GM21367 (cell line): Measurements from ENCODE around the gene GSPT2.
A peak's percentile ranks its signal among the peaks of the same experiment; 100 is the strongest.
"Not testable (repeated sequence)": the region's sequence is repeated elsewhere in the genome, so short reads cannot be mapped to it uniquely, and the experiment has no call there.

Experiments
- ATAC-seq: cut with Tn5 transposase; IDR thresholded peaks from one replicate; pipeline ENCODE4 v1.9.1; 2021; ENCODE audit not compliant: unreplicated experiment

The GSPT2 gene

GRCh38 chrX:51743179-51743957 lies at the start of gene GSPT2:
Gene GSPT2, plus strand, starts transcription at chrX:51743442. Its CDS starts 185 bp downstream, at chrX:51743627.
- ATAC-seq: peak; percentile 87

GRCh38 chrX:51694254-51694653 lies 49.0 kb upstream of the GSPT2 start:
- ATAC-seq: no peak

GRCh38 chrX:51697397-51697796 lies 45.8 kb upstream of the GSPT2 start:
- ATAC-seq: no peak

GRCh38 chrX:51710277-51711164 lies 32.7 kb upstream of the GSPT2 start, which contains the start of gene CENPVL1:
Gene CENPVL1, plus strand, starts transcription at chrX:51710512. Its CDS starts 0 bp downstream, at chrX:51710512.
- ATAC-seq: not testable (repeated sequence)

GRCh38 chrX:51712943-51713647 lies 30.1 kb upstream of the GSPT2 start:
- ATAC-seq: not testable (repeated sequence)

- ATAC-seq: no peak
Measured at GRCh38 chrX:51728202-51728601, 15.0 kb upstream of the GSPT2 start.

DNA sequence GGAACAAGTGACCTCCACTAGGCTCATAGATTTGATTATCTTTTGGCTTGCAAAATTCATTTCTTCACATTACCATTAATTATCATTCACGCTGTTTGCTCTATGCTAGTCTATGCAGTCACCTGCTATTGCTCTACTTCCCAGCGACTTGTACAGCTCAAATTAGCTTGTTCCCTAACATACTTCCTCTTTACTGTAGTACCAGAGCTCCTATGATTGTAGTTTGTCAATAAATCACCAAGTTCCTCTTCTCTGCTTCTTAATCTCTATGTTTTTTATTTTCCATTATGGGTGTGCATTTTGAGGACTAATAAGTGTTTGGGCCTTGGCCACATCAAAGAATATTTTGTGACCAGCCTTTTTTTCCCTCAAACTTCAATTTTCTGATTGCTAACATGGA lies 6.2 kb upstream of the GSPT2 start:
- ATAC-seq: no peak

GRCh38 chrX:51742586-51742985 lies 656 bp upstream of the GSPT2 start:
- no peak for ATAC-seq

GRCh38 chrX:51747671-51748070 lies 4.4 kb downstream of the GSPT2 start:
- no peak for ATAC-seq

DNA sequence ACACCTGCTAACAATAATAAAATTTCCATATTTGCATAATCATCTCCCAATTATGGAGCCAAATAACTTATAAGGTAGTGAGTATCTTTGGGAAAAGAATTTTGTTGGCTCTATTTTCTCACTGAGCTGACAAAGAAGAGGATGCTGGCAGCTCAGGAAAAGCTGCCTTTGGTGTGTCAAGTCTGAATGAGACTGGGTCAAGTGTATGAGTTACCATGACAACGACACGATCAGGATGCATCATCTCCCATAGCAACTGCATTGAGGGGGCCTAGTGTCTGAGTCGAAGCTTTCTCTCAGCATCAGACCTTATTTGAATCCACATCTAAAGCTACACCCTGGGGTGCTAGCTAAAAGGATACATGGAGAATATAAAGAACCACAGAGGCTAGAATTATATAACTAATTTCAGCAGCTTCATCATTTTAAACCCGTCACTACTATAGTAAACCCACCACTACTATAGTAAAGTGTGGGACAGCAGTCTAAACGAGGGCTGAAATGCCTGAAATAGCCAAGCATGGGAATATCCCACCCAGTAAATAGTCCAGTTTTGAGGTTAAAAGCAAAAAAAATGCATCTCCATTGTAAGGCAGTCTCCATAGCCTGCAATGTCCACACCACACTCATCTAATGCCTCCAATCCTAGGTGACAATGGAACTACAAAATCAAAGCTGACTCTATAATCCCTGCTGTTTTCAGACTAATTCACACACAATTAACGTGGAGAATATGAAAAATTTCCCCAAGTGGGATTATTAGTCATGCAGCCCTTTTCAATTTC lies 16.0 kb downstream of the GSPT2 start:
- ATAC-seq: no peak

DNA sequence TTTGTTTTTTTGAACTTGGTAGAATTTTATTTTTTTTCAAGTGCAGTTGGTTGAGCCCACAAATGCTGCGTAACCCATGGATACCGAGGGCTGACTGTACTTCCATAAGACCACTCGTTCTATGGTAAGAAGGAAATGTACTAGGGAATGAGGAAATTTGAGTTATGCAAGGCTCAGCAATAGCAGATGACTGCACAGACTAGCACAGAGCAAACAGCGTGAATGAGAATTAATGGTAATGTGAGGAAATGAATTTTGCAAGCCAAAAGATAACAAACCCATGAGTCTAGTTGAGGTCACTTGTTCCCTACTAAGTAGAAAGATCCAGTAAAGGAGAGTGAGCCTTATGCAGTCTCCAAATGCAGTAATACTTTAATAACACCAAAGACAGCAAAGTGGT lies 17.4 kb downstream of the GSPT2 start:
- no peak for ATAC-seq

GRCh38 chrX:51766546-51766945 lies 23.3 kb downstream of the GSPT2 start:
- no peak for ATAC-seq

- ATAC-seq: no peak
Measured at GRCh38 chrX:51776851-51777250, 33.6 kb downstream of the GSPT2 start.

GRCh38 chrX:51779306-51779705 lies 36.1 kb downstream of the GSPT2 start:
- ATAC-seq: no peak

GRCh38 chrX:51795136-51795535 lies 51.9 kb downstream of the GSPT2 start:
- ATAC-seq: no peak
